ENCODE measurements around the gene ANKRD42.

GRCh38 chr11:83175815-83176214, 17.7 kb upstream of the ANKRD42 start:
- TF ChIP-seq PRDM10 (tag by site-specific recombination; IDR thresholded peaks at IDR 0.05): no peak
- TF ChIP-seq ZNF202 (tag by site-specific recombination; IDR thresholded peaks at IDR 0.05; ENCODE audit: borderline replicate concordance): no peak
- TF ChIP-seq, protein P1, sequence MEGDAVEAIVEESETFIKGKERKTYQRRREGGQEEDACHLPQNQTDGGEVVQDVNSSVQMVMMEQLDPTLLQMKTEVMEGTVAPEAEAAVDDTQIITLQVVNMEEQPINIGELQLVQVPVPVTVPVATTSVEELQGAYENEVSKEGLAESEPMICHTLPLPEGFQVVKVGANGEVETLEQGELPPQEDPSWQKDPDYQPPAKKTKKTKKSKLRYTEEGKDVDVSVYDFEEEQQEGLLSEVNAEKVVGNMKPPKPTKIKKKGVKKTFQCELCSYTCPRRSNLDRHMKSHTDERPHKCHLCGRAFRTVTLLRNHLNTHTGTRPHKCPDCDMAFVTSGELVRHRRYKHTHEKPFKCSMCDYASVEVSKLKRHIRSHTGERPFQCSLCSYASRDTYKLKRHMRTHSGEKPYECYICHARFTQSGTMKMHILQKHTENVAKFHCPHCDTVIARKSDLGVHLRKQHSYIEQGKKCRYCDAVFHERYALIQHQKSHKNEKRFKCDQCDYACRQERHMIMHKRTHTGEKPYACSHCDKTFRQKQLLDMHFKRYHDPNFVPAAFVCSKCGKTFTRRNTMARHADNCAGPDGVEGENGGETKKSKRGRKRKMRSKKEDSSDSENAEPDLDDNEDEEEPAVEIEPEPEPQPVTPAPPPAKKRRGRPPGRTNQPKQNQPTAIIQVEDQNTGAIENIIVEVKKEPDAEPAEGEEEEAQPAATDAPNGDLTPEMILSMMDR (tag by site-specific recombination; IDR thresholded peaks at IDR 0.05): no peak
- TF ChIP-seq ZNF37A (tag by site-specific recombination; IDR thresholded peaks at IDR 0.05): no peak
- no peak for TF ChIP-seq ZFP41 (tag by site-specific recombination; IDR thresholded peaks at IDR 0.05; ENCODE audit: borderline replicate concordance)
- no peak for TF ChIP-seq HOXC10 (CRISPR knock-in tag; IDR thresholded peaks at IDR 0.05)
